Measurements from ENCODE around the gene PPCDC. TPM values are rescaled to one million over a fixed set of nuclear protein-coding genes. Genes with fewer than 3 reads are reported as not detected.

The PPCDC gene
- total and polyA plus RNA-seq, 10 of the 15 experiments (the other 5 are each of a cell fraction or from before 2014, with no cell fraction given) = 32.5 to 135 (median 55.0) TPM

DNA sequence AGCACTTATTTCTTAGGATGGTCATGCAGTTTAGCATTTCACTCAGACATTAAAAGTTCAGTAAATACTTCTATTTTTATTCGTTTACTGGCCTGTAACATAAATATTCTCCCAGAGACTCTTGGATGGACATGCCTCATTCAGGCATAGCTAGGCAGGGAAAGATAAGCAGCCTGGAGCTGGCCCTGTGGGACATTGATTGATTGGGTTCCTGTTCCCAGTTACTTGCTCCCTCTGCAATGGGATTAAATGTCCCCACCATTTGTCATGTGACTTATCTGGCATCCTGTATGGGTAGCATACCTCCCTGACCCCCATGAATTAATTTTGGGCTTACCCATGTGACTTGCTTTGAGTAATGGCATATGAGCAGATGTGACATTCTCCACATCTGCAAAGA lies 30.8 kb upstream of the PPCDC start:
- intact Hi-C loops (cut with micrococcal nuclease; ENCODE audit: unreplicated experiment) = no loop called here
- no peak for DNase-seq (ENCODE audit: low read depth, low spot score)
- H3K79me2 ChIP-seq (ENCODE audit: control insufficient read depth, insufficient read depth, low read length) = no peaks in the 10 kb centered on the region
- no peak overlapping the region for H2AFZ ChIP-seq (ENCODE audit: control insufficient read depth, low read depth, low read length)
- RAD21 ChIA-PET (ENCODE audit: unreplicated experiment) = no interaction called here
- SMC1A ChIA-PET (ENCODE audit: uncharacterized antibody, unreplicated experiment) = interaction anchor here (1.2 kb wide), 1 partner anchor 31 kb away, joined by 3 read pairs; no protein-coding TSS in a partner anchor
- H3K4me3 ChIP-seq = no peak overlapping the region
- no peaks in the 10 kb centered on the region; a peak in 1 of 4 replicates for H3K27me3 ChIP-seq (replicated peaks in 1 of 2; ENCODE audit: control insufficient read depth in 2 of 2, insufficient read depth in 2 of 2, low read length in 1 of 2)
- H3K4me2 ChIP-seq (ENCODE audit: control insufficient read depth, insufficient read depth) = no peak overlapping the region
- no peak for FAIRE-seq
- CTCF ChIA-PET = no interaction called here
- no peaks in the 10 kb centered on the region for H3K36me3 ChIP-seq (ENCODE audit: control insufficient read depth in 2 of 2, insufficient read depth in 2 of 2, low read length in 1 of 2)
- POLR2A ChIA-PET = interaction anchor here (0.9 kb wide), 1 partner anchor 84 kb away, joined by 3 read pairs; no protein-coding TSS in a partner anchor
- no peaks in the 10 kb centered on the region for H3K9me3 ChIP-seq (replicated peaks; ENCODE audit: control insufficient read depth, insufficient read depth, low read length)
- H3K27ac ChIP-seq (ENCODE audit: control insufficient read depth, insufficient read depth) = no peak overlapping the region
- no peaks in the 10 kb centered on the region for H4K20me1 ChIP-seq (ENCODE audit: control insufficient read depth, insufficient read depth)
- H3K9ac ChIP-seq (ENCODE audit: control insufficient read depth, insufficient read depth, low read length) = no peak overlapping the region
- WGBS (ENCODE audit: insufficient coverage, insufficient replicate concordance, low lambda C conversion rate, missing lambda C conversion rate) = 7% methylated on average over 1 of the region's 1 CpG
- BruUV-seq (replicated peaks) = no TSS peak
- H3K4me1 ChIP-seq (ENCODE audit: control insufficient read depth, insufficient read depth, low read length) = no peaks in the 10 kb centered on the region; the same call in 1 of the 2 replicates
- in situ Hi-C loops (cut with MboI) = no loop called here
- no peak for ATAC-seq
- TF ChIP-seq, protein P1, sequence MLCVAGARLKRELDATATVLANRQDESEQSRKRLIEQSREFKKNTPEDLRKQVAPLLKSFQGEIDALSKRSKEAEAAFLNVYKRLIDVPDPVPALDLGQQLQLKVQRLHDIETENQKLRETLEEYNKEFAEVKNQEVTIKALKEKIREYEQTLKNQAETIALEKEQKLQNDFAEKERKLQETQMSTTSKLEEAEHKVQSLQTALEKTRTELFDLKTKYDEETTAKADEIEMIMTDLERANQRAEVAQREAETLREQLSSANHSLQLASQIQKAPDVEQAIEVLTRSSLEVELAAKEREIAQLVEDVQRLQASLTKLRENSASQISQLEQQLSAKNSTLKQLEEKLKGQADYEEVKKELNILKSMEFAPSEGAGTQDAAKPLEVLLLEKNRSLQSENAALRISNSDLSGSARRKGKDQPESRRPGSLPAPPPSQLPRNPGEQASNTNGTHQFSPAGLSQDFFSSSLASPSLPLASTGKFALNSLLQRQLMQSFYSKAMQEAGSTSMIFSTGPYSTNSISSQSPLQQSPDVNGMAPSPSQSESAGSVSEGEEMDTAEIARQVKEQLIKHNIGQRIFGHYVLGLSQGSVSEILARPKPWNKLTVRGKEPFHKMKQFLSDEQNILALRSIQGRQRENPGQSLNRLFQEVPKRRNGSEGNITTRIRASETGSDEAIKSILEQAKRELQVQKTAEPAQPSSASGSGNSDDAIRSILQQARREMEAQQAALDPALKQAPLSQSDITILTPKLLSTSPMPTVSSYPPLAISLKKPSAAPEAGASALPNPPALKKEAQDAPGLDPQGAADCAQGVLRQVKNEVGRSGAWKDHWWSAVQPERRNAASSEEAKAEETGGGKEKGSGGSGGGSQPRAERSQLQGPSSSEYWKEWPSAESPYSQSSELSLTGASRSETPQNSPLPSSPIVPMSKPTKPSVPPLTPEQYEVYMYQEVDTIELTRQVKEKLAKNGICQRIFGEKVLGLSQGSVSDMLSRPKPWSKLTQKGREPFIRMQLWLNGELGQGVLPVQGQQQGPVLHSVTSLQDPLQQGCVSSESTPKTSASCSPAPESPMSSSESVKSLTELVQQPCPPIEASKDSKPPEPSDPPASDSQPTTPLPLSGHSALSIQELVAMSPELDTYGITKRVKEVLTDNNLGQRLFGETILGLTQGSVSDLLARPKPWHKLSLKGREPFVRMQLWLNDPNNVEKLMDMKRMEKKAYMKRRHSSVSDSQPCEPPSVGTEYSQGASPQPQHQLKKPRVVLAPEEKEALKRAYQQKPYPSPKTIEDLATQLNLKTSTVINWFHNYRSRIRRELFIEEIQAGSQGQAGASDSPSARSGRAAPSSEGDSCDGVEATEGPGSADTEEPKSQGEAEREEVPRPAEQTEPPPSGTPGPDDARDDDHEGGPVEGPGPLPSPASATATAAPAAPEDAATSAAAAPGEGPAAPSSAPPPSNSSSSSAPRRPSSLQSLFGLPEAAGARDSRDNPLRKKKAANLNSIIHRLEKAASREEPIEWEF (IDR thresholded peaks at IDR 0.05; ENCODE audit: insufficient replicate concordance, low read depth, low read length) = no peak
- TF ChIP-seq LARP7 (IDR thresholded peaks at IDR 0.05) (no peak), YBX1 (IDR thresholded peaks at IDR 0.05) (no peak), NFYB (IDR thresholded peaks at IDR 0.05; ENCODE audit: insufficient read depth, low read depth, low read length) (no peak), KDM1A (IDR thresholded peaks at IDR 0.05; ENCODE audit: borderline replicate concordance) (no peak), EP300 (IDR thresholded peaks at IDR 0.05; ENCODE audit: borderline replicate concordance in 1 of 2, control insufficient read depth in 1 of 2, low read depth in 2 of 2, low read length in 2 of 2) (no peak), POLR2A (IDR thresholded peaks at IDR 0.05; ENCODE audit: low read depth, low read length) (no peak), CEBPZ (IDR thresholded peaks at IDR 0.05; ENCODE audit: low read depth, low read length) (no peak), RELA (IDR thresholded peaks at IDR 0.05; ENCODE audit: borderline replicate concordance, partially characterized antibody) (no peak), RELB (IDR thresholded peaks at IDR 0.05; ENCODE audit: low read depth) (no peak), WRNIP1 (IDR thresholded peaks at IDR 0.05; ENCODE audit: borderline replicate concordance, low read depth, low read length) (no peak), POLR2AphosphoS2 (IDR thresholded peaks at IDR 0.05; ENCODE audit: low read depth, low read length) (no peak)
- TF ChIP-seq, protein P2, sequence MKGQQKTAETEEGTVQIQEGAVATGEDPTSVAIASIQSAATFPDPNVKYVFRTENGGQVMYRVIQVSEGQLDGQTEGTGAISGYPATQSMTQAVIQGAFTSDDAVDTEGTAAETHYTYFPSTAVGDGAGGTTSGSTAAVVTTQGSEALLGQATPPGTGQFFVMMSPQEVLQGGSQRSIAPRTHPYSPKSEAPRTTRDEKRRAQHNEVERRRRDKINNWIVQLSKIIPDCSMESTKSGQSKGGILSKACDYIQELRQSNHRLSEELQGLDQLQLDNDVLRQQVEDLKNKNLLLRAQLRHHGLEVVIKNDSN (IDR thresholded peaks at IDR 0.05; ENCODE audit: borderline replicate concordance, extremely low read length, insufficient read depth, low read depth, low read length) = no peak

All from GM12878 (cell line).